ENCODE results near the gene GRIP1.

GRIP1 gene

GRCh38 chr12:66678338-66679275 is at the start of gene GRIP1:
TSS of gene GRIP1 (minus strand) at chr12:66679076. CDS start at chr12:66678904, 172 bp downstream.
- no peak for TF ChIP-seq ZNF274 (IDR thresholded peaks at IDR 0.05; ENCODE audit: low read depth, low read length)
- TF ChIP-seq SUZ12 (IDR thresholded peaks at IDR 0.05; ENCODE audit: extremely low read depth, insufficient read depth, insufficient read length): no peak
- TF ChIP-seq YY1 (IDR thresholded peaks at IDR 0.05; ENCODE audit: insufficient read depth, insufficient read length): no peak
- Histone ChIP-seq H3K36me3 (ENCODE audit: insufficient read depth, insufficient read length, low read length) (no peaks in the 10 kb centered on the region), H3K4me3 (ENCODE audit: insufficient read length, low read depth) (no peak within 1 kb of the TSS)

GRCh38 chr12:66726556-66726955 is 47.7 kb upstream of the GRIP1 start:
- no peaks in the 10 kb centered on the region for H3K9me3 ChIP-seq (ENCODE audit: insufficient read depth, low read length)
- H3K4me1 ChIP-seq (ENCODE audit: insufficient read depth, insufficient read length): no peaks in the 10 kb centered on the region
- DNase-seq (ENCODE audit: low read depth, low spot score): no peak
- H3K36me3 ChIP-seq (ENCODE audit: insufficient read depth, insufficient read length, low read length): no peaks in the 10 kb centered on the region
- no peak overlapping the region for H3K4me3 ChIP-seq (ENCODE audit: insufficient read length, low read depth)
- H3K27me3 ChIP-seq (ENCODE audit: insufficient read depth, insufficient read length): no peaks in the 10 kb centered on the region
- H3K9ac ChIP-seq (ENCODE audit: insufficient read length, low read depth): no peak overlapping the region
- no peak for TF ChIP-seq SUZ12 (IDR thresholded peaks at IDR 0.05; ENCODE audit: extremely low read depth, insufficient read depth, insufficient read length)
- no peak for TF ChIP-seq ZNF274 (IDR thresholded peaks at IDR 0.05; ENCODE audit: low read depth, low read length)
- TF ChIP-seq YY1 (IDR thresholded peaks at IDR 0.05; ENCODE audit: insufficient read depth, insufficient read length): no peak

More at GRCh38 chr12:66678338-66679275, at the start of gene GRIP1:
- DNase-seq (ENCODE audit: low read depth, low spot score): no peak
- Histone ChIP-seq H3K4me1 (ENCODE audit: insufficient read depth, insufficient read length) (no peaks in the 10 kb centered on the region), H3K9ac (ENCODE audit: insufficient read length, low read depth) (no peak within 1 kb of the TSS), H3K9me3 (ENCODE audit: insufficient read depth, low read length) (no peaks in the 10 kb centered on the region), H3K27me3 (ENCODE audit: insufficient read depth, insufficient read length) (no peaks in the 10 kb centered on the region)

GRCh38 chr12:66725031-66725430 is 46.2 kb upstream of the GRIP1 start:
- H3K4me1 ChIP-seq (ENCODE audit: insufficient read depth, insufficient read length): no peaks in the 10 kb centered on the region
- H3K36me3 ChIP-seq (ENCODE audit: insufficient read depth, insufficient read length, low read length): no peaks in the 10 kb centered on the region
- TF ChIP-seq YY1 (IDR thresholded peaks at IDR 0.05; ENCODE audit: insufficient read depth, insufficient read length) (no peak), SUZ12 (IDR thresholded peaks at IDR 0.05; ENCODE audit: extremely low read depth, insufficient read depth, insufficient read length) (no peak), ZNF274 (IDR thresholded peaks at IDR 0.05; ENCODE audit: low read depth, low read length) (no peak)
- H3K9me3 ChIP-seq (ENCODE audit: insufficient read depth, low read length): no peaks in the 10 kb centered on the region
- no peak overlapping the region for H3K9ac ChIP-seq (ENCODE audit: insufficient read length, low read depth)
- no peaks in the 10 kb centered on the region for H3K27me3 ChIP-seq (ENCODE audit: insufficient read depth, insufficient read length)
- no peak for DNase-seq (ENCODE audit: low read depth, low spot score)
- no peak overlapping the region for H3K4me3 ChIP-seq (ENCODE audit: insufficient read length, low read depth)

- TF ChIP-seq SUZ12 (IDR thresholded peaks at IDR 0.05; ENCODE audit: extremely low read depth, insufficient read depth, insufficient read length) (no peak), YY1 (IDR thresholded peaks at IDR 0.05; ENCODE audit: insufficient read depth, insufficient read length) (no peak), ZNF274 (IDR thresholded peaks at IDR 0.05; ENCODE audit: low read depth, low read length) (no peak)
- H3K27me3 ChIP-seq (ENCODE audit: insufficient read depth, insufficient read length): no peaks in the 10 kb centered on the region
- H3K9me3 ChIP-seq (ENCODE audit: insufficient read depth, low read length): no peaks in the 10 kb centered on the region
- no peak overlapping the region for H3K4me3 ChIP-seq (ENCODE audit: insufficient read length, low read depth)
- H3K36me3 ChIP-seq (ENCODE audit: insufficient read depth, insufficient read length, low read length): no peaks in the 10 kb centered on the region
- H3K9ac ChIP-seq (ENCODE audit: insufficient read length, low read depth): no peak overlapping the region
- DNase-seq (ENCODE audit: low read depth, low spot score): no peak
- H3K4me1 ChIP-seq (ENCODE audit: insufficient read depth, insufficient read length): no peaks in the 10 kb centered on the region
Measured at GRCh38 chr12:66724616-66725015, 45.7 kb upstream of the GRIP1 start.

GRCh38 chr12:66724026-66724425 is 45.1 kb upstream of the GRIP1 start:
- H3K4me1 ChIP-seq (ENCODE audit: insufficient read depth, insufficient read length): no peaks in the 10 kb centered on the region
- H3K9me3 ChIP-seq (ENCODE audit: insufficient read depth, low read length): no peaks in the 10 kb centered on the region
- H3K9ac ChIP-seq (ENCODE audit: insufficient read length, low read depth): no peak overlapping the region
- TF ChIP-seq ZNF274 (IDR thresholded peaks at IDR 0.05; ENCODE audit: low read depth, low read length) (no peak), YY1 (IDR thresholded peaks at IDR 0.05; ENCODE audit: insufficient read depth, insufficient read length) (no peak), SUZ12 (IDR thresholded peaks at IDR 0.05; ENCODE audit: extremely low read depth, insufficient read depth, insufficient read length) (no peak)
- H3K36me3 ChIP-seq (ENCODE audit: insufficient read depth, insufficient read length, low read length): no peaks in the 10 kb centered on the region
- H3K27me3 ChIP-seq (ENCODE audit: insufficient read depth, insufficient read length): no peaks in the 10 kb centered on the region
- DNase-seq (ENCODE audit: low read depth, low spot score): no peak
- H3K4me3 ChIP-seq (ENCODE audit: insufficient read length, low read depth): no peak overlapping the region

GRCh38 chr12:66719862-66720261 is 41.0 kb upstream of the GRIP1 start:
- TF ChIP-seq SUZ12 (IDR thresholded peaks at IDR 0.05; ENCODE audit: extremely low read depth, insufficient read depth, insufficient read length): no peak
- TF ChIP-seq YY1 (IDR thresholded peaks at IDR 0.05; ENCODE audit: insufficient read depth, insufficient read length): no peak
- no peak for TF ChIP-seq ZNF274 (IDR thresholded peaks at IDR 0.05; ENCODE audit: low read depth, low read length)
- DNase-seq (ENCODE audit: low read depth, low spot score): no peak
- Histone ChIP-seq H3K4me3 (ENCODE audit: insufficient read length, low read depth) (no peak overlapping the region), H3K9ac (ENCODE audit: insufficient read length, low read depth) (no peak overlapping the region), H3K36me3 (ENCODE audit: insufficient read depth, insufficient read length, low read length) (no peaks in the 10 kb centered on the region), H3K27me3 (ENCODE audit: insufficient read depth, insufficient read length) (no peaks in the 10 kb centered on the region), H3K4me1 (ENCODE audit: insufficient read depth, insufficient read length) (no peaks in the 10 kb centered on the region), H3K9me3 (ENCODE audit: insufficient read depth, low read length) (peaks cover 7% of the 10 kb centered on the region; the same call in 1 of the 2 replicates)

GRCh38 chr12:66717036-66717673 is 38.3 kb upstream of the GRIP1 start:
- Histone ChIP-seq H3K27me3 (ENCODE audit: insufficient read depth, insufficient read length) (no peaks in the 10 kb centered on the region), H3K4me3 (ENCODE audit: insufficient read length, low read depth) (no peak overlapping the region), H3K9ac (ENCODE audit: insufficient read length, low read depth) (no peak overlapping the region), H3K9me3 (ENCODE audit: insufficient read depth, low read length) (peaks cover 7% of the 10 kb centered on the region), H3K36me3 (ENCODE audit: insufficient read depth, insufficient read length, low read length) (no peaks in the 10 kb centered on the region), H3K4me1 (ENCODE audit: insufficient read depth, insufficient read length) (no peaks in the 10 kb centered on the region)
- DNase-seq (ENCODE audit: low read depth, low spot score): no peak
- TF ChIP-seq ZNF274 (IDR thresholded peaks at IDR 0.05; ENCODE audit: low read depth, low read length) (no peak), YY1 (IDR thresholded peaks at IDR 0.05; ENCODE audit: insufficient read depth, insufficient read length) (no peak), SUZ12 (IDR thresholded peaks at IDR 0.05; ENCODE audit: extremely low read depth, insufficient read depth, insufficient read length) (no peak)

All from NT2/D1 (cell line).